ENCODE measurements around the gene CIITA.

Gene CIITA

DNA sequence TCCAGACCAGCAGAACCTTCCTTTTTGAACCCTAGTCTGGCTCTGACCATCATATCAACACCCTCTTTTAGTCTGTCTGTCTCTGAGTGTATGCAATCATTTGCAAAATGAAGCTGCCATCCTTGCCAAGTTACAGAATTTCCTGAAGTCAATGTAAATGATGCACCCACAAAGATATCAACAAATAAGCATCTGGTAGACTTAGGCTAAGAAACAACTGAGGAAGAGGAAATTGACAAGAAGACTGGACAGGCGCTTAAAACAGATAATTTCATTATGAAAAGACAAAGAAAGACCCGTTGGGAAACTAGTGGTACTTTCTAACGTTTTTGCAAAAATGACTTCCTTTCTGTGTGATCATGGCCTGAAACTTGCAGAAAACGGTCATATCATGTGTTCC is 24.7 kb upstream of the CIITA start:
- DNase-seq (ENCODE audit: low read depth in 3 of 3): no peak

DNA sequence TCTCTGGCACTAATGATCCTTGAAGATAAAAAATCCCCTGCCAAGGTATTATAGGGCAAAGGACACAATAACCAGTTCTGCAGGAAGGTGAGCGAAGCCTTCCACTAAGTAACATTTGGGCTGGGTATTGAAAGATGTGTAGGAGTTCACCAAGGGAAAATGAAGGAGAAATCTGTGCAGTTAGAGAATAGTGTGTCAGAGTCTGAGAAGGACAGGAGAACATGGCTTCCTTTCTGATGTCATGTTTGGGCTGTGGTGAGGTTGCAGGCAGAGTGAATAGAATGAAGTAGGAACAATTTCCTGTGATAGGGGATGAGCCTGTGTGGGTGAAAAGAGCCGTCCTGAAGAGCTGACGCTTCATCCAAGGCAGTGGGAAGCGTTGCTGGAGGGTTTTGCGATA is 24.1 kb upstream of the CIITA start:
- no peak for DNase-seq (ENCODE audit: low read depth in 3 of 3)

GRCh38 chr16:10856042-10856441 is 21.0 kb upstream of the CIITA start:
- DNase-seq (ENCODE audit: low read depth in 3 of 3): no peak

- no peak for DNase-seq (ENCODE audit: low read depth in 3 of 3)
These were observed 18.8 kb upstream of the CIITA start for GRCh38 chr16:10858203-10858602.

DNA sequence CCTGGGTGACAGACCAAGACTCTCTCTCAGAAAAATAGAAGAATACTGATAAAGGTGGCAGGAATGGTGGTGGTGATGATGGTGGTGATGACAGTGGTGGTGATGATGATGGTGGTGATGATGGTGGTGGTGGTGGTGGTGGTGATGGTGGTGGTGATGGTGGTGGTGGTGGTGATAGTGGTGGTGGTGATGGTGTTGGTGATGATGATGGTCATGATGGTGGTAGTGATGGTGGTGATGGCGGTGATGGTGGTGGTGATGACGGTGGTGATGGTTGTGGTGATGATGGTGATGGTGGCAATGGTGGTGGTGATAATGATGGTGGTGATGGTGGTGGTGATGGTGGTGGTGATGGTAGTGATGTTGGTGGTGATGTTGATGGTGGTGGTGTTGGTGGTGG is 18.0 kb upstream of the CIITA start:
- DNase-seq (ENCODE audit: low read depth in 3 of 3): no peak

DNA sequence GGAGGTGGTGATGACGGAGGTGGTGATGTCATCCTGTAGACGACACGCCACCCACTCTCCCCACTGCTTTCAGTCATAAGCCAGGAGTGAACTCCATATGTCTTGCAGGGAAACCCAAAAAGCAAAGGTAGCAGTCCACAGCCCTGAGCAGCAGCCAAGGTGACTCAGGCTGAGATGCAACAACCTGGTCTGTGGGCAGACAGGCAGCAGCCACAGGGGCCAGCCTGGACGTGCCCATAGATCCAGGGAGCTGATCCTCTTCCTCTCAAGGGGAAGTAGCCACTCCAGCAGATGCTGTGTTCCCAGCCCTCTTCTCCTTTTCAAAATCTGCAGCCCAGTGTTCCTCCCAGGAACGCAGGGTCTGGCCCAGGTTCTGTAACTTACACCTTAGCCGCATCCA is 17.3 kb upstream of the CIITA start:
- no peak for DNase-seq (ENCODE audit: low read depth in 3 of 3)

GRCh38 chr16:10862438-10862837 is 14.6 kb upstream of the CIITA start:
- no peak for DNase-seq (ENCODE audit: low read depth in 3 of 3)

GRCh38 chr16:10865991-10866966 is 10.7 kb upstream of the CIITA start:
- DNase-seq (ENCODE audit: low read depth in 3 of 3): no peak

GRCh38 chr16:10867199-10867598 is 9.8 kb upstream of the CIITA start:
- DNase-seq (ENCODE audit: low read depth in 3 of 3): no peak

DNA sequence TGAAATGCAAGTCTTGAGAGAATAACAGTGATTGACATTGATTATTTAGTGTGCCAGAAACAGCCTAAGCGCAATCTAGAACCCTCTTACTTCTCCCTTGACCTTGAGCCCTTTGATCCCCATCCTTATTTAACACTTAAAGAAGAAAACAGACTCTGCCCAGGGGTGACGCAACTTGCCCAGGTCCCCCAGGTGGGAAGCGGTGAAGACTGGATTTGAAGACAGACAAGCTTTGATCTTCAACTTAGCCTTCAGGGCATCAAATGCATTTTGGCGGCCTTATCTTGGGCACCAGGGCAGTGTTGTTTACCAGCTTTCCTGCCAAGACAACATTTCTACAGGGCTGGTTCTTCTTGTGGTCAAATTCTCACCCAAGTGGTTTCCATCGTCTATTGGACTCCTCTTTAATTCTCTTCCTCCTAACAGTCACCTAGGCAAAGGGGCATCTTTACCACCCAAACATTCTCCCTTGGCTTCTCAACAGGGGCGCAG is 8.9 kb upstream of the CIITA start:
- DNase-seq (ENCODE audit: low read depth in 3 of 3): no peak

- no peak for DNase-seq (ENCODE audit: low read depth in 3 of 3)
These were observed 8.2 kb upstream of the CIITA start for GRCh38 chr16:10868596-10869469.

- no peak for DNase-seq (ENCODE audit: low read depth in 3 of 3)
These were observed 6.7 kb upstream of the CIITA start for GRCh38 chr16:10870137-10870776.

DNA sequence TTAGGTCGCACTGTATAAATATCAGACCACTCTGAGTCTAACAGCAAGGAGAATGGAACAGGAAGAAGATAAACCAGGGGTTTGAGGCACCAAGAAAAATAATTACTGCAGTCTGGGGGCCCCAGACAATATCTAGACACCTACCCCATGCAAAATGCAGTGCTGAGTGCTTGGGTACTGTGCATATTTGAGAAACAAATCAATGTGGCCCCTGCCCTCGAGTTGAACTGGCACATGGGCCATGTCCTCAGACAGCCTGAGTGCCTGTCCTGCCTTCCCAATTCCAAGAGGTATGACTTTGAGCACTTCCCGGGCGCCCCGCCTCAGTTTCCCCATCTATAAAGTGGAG is 6.2 kb upstream of the CIITA start:
- no peak for DNase-seq (ENCODE audit: low read depth in 3 of 3)

DNA sequence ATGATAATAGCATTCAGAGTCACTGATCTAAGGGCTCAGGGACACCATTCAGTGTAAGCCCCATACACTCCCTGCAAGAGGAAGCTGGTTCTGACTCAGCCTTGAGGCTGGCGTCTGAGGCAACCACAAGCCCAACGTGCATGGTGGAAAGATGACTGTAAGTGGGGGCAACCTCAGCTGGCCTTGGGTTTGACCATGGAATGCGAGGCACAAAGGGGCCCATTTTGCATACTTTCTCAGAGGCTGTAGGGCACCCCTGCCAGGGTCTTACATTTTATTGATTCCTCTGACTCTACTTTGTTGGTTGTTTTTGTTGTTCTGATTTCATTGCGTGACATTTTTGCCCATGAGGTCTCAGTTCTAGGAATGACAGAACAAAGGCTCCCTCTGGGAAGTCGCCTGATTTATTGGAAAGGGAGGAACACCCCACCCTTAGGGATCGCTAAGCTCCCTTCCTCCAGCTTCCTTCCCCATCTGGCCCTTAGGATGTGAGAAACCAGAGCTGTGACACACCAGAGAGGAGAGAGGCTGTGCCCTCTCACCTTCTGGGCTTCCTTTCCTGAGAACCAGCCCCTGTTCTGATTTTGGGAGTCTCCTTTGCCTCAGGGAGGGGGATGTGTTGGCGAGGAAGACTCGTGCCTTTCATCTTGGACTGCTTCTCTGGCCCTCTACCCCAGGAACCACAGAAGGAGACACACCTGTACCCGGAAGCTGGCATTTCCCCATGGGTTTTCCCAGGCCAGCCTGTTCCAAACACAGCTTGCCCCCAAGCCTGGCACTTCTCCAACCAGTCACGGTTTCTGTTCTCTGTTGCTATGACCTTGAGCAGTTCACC is 5.6 kb upstream of the CIITA start:
- no peak for DNase-seq (ENCODE audit: low read depth in 3 of 3)

GRCh38 chr16:10876315-10876714 is 687 bp upstream of the CIITA start:
- DNase-seq (ENCODE audit: low read depth in 3 of 3): no peak

- DNase-seq (ENCODE audit: low read depth in 3 of 3): no peak
These were observed 507 bp downstream of the CIITA start for GRCh38 chr16:10877472-10877946.

- DNase-seq (ENCODE audit: low read depth in 3 of 3): no peak
These were observed 1.3 kb downstream of the CIITA start for GRCh38 chr16:10878328-10878643.

DNA sequence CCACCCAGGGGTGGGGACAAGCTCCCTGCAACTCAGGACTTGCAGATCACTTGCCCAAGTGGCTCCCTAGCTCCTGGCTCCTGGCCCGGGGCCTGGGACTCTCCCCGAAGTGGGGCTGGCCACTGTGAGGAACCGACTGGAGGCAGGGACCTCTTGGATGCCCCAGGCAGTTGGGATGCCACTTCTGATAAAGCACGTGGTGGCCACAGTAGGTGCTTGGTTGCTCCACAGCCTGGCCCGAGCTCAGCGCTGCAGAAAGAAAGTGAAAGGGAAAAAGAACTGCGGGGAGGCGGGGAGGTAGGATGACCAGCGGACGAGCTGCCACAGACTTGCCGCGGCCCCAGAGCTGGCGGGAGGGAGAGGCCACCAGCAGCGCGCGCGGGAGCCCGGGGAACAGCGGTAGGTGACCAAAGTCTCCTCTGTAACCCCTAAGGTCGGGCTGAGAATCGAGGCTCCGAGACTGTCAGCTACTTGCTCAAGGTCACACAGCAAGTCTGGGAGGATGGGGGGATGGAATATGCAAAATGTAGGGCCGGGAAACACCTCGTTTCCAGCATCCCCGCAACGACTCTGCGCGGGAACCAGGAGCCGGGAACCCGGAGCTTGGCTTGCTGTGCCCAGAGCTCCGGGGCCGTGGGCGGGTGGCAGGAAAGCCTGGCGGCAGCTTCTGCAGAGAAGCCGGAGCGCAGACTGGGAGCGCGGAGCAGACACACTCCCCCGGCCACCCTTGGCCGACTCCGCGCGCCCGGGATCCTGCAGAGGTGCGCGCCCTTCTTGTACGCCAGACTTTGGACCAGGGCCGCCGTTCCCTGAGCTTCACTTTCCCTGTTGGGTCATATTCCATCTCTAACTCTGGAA is 1.9 kb downstream of the CIITA start:
- DNase-seq (ENCODE audit: low read depth in 3 of 3): no peak

GRCh38 chr16:10879681-10880589 is 2.9 kb downstream of the CIITA start:
- no peak for DNase-seq (ENCODE audit: low read depth in 3 of 3)

All from stimulated activated CD4-positive, alpha-beta T cell treated with anti-CD3 and anti-CD28 coated beads, TNF-alpha, amount 100 ng/mL, for 4 hours (primary cell).